PFSK-1 (cell line): ENCODE data around the gene MGAT5.

ENCODE experiments used
- POLR2AphosphoS5 ChIP-seq: IDR thresholded peaks from 2 replicates; pipeline ENCODE4 v1.6.1; 2012; ENCODE audit warnings: low read depth, mild to moderate bottlenecking, control low read depth, low read length, moderate library complexity
- SIN3A ChIP-seq: IDR thresholded peaks from 2 replicates; pipeline ENCODE4 v1.6.1; 2012; ENCODE audit warnings: mild to moderate bottlenecking, low read length, moderate library complexity, borderline replicate concordance; ENCODE audit not compliant: insufficient read depth
- TAF1 ChIP-seq: IDR thresholded peaks from 2 replicates; pipeline ENCODE4 v1.6.1; 2012; ENCODE audit warnings: low read length, control low read depth, borderline replicate concordance; ENCODE audit not compliant: insufficient read depth

GRCh38 chr2:134397146-134397896 is 143.4 kb downstream of the MGAT5 start:
- TF ChIP-seq SIN3A (no peak), POLR2AphosphoS5 (no peak), TAF1 (no peak)
